ENCODE measurements around the gene SPSB4. TPM values are rescaled to one million over a fixed set of nuclear protein-coding genes. Genes with fewer than 3 reads are reported as not detected.

Gene SPSB4
- total and polyA plus RNA-seq, 2 of the 13 experiments (the other 11 are each of a cell fraction or from before 2014, with no cell fraction given): not detected

- TF ChIP-seq SRSF4 (IDR thresholded peaks at IDR 0.05; ENCODE audit: low read depth, low read length, poor library complexity, severe bottlenecking) (no peak), ETS1 (CRISPR knock-in tag; IDR thresholded peaks at IDR 0.05) (no peak), ZNF547 (CRISPR knock-in tag; IDR thresholded peaks at IDR 0.05) (no peak), MAFK (conservative IDR thresholded peaks at IDR 0.05 in 1 of 2, IDR thresholded peaks at IDR 0.05 in 1 of 2; ENCODE audit: low read length in 2 of 2) (no peak), ZNF616 (CRISPR knock-in tag; IDR thresholded peaks at IDR 0.05; ENCODE audit: low read depth) (no peak), MAFF (IDR thresholded peaks at IDR 0.05; ENCODE audit: low read depth, low read length) (no peak), FOXC1 (CRISPR knock-in tag; IDR thresholded peaks at IDR 0.05; ENCODE audit: borderline replicate concordance) (no peak), HNF4A (CRISPR knock-in tag; IDR thresholded peaks at IDR 0.05) (no peak), MIXL1 (CRISPR knock-in tag; IDR thresholded peaks at IDR 0.05) (peak; percentile 57; the same call in 1 of the 2 replicates), ADNP (CRISPR knock-in tag; IDR thresholded peaks at IDR 0.05) (no peak), GATAD1 (CRISPR knock-in tag; IDR thresholded peaks at IDR 0.05) (peak; percentile 64), ZNF263 (CRISPR knock-in tag; IDR thresholded peaks at IDR 0.05) (no peak), IRX3 (CRISPR knock-in tag; IDR thresholded peaks at IDR 0.05; ENCODE audit: borderline replicate concordance, low read depth) (no peak), MTF2 (CRISPR knock-in tag; IDR thresholded peaks at IDR 0.05; ENCODE audit: borderline replicate concordance) (no peak), ZZZ3 (CRISPR knock-in tag; IDR thresholded peaks at IDR 0.05; ENCODE audit: borderline replicate concordance) (peak; percentile 33; the same call in 1 of the 2 replicates), MBD4 (IDR thresholded peaks at IDR 0.05; ENCODE audit: borderline replicate concordance, low read length) (no peak), TCF7 (IDR thresholded peaks at IDR 0.05; ENCODE audit: low read depth) (no peak), DNMT1 (CRISPR knock-in tag; IDR thresholded peaks at IDR 0.05) (no peak), MTF1 (CRISPR knock-in tag; IDR thresholded peaks at IDR 0.05) (no peak), THAP9 (CRISPR knock-in tag; IDR thresholded peaks at IDR 0.05; ENCODE audit: borderline replicate concordance) (0 out of 2 replicates have a peak, but pooled peaks have one; percentile 29), ZNF207 (IDR thresholded peaks at IDR 0.05; ENCODE audit: borderline replicate concordance) (no peak), MIER3 (CRISPR knock-in tag; IDR thresholded peaks at IDR 0.05; ENCODE audit: borderline replicate concordance) (0 out of 2 replicates have a peak, but pooled peaks have one; percentile 47), KDM4B (CRISPR knock-in tag; IDR thresholded peaks at IDR 0.05) (peak; percentile 45; the same call in 1 of the 2 replicates), ZBTB3 (CRISPR knock-in tag; IDR thresholded peaks at IDR 0.05; ENCODE audit: borderline replicate concordance, low read depth) (no peak)
- TF ChIP-seq, protein P1, sequence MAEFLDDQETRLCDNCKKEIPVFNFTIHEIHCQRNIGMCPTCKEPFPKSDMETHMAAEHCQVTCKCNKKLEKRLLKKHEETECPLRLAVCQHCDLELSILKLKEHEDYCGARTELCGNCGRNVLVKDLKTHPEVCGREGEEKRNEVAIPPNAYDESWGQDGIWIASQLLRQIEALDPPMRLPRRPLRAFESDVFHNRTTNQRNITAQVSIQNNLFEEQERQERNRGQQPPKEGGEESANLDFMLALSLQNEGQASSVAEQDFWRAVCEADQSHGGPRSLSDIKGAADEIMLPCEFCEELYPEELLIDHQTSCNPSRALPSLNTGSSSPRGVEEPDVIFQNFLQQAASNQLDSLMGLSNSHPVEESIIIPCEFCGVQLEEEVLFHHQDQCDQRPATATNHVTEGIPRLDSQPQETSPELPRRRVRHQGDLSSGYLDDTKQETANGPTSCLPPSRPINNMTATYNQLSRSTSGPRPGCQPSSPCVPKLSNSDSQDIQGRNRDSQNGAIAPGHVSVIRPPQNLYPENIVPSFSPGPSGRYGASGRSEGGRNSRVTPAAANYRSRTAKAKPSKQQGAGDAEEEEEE (CRISPR knock-in tag; IDR thresholded peaks at IDR 0.05; ENCODE audit: borderline replicate concordance): no peak
Measured at GRCh38 chr3:141192345-141192744, 141.2 kb downstream of the SPSB4 start (continued).
